ENCODE results near the gene FAM135A.

GRCh38 chr6:70413992-70414494 is 735 bp downstream of the FAM135A start:
- TF ChIP-seq CTCF (IDR thresholded peaks at IDR 0.05) (no peak), EZH2 (IDR thresholded peaks at IDR 0.05; ENCODE audit: borderline replicate concordance, insufficient read depth, low read depth, low read length, poor library complexity, severe bottlenecking) (no peak)

Measured in B cell (primary cell).